ENCODE data around the gene AQP3. TPM values are rescaled to one million over a fixed set of nuclear protein-coding genes. Genes with fewer than 3 reads are reported as not detected.

AQP3 gene
- total and polyA plus RNA-seq, 2 experiments from 2014 or later: 0.29 TPM; not detected in 1

DNA sequence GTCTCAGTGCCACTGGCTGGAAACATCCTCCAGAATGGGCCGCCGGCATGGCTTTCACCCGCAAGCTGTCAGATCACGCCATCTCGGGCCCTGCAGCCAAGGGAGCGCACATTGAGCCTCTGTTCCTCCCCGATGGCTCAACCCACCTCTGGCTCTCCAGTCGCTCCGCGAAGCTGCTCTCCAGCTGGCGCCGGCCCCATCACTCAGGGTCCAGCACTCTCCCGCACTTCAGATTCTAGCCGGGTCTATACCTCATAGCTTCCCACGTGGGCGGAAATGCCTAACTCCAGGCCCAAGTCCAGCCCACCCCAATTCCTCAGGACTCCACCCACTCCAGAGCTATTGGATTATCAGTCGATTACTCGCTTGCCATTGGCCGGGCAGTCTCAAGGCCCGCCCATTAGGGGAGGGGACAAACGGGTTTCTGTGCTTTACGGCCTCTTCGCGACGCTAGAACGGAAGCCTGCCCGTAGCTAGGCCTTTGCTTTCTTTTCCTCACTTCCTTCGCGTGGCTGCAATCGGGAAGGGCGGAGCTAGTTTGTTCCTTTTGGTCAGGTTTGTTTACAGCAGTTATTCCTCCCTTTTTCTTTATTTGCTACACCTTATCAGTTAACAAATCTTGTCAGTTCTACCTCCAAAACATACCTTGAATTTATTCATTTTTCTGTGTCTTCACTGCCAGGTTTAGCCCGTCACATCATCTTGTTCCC is 26.4 kb upstream of the AQP3 start, which contains the start of gene NOL6:
Gene NOL6 (minus strand): TSS at position 282 of the 710 bp plus-strand sequence. CDS start 82 bp downstream, at position 200.
- H3K79me2 ChIP-seq (ENCODE audit: insufficient read depth): peaks cover 38% of the 10 kb centered on the region
- peak within 1 kb of the TSS; percentile 94 for H3K4me3 ChIP-seq
- 0 to 1% methylated on average over 31 to 32 of the region's 32 CpGs for WGBS, 2 experiments (ENCODE audit: low coverage in 1 of 2, low lambda C conversion rate in 2 of 2, missing lambda C conversion rate in 2 of 2)
- TF ChIP-seq EZH2 (IDR thresholded peaks at IDR 0.05; ENCODE audit: insufficient read depth, poor library complexity, severe bottlenecking) (no peak), EZH2phosphoT487 (IDR thresholded peaks at IDR 0.05; ENCODE audit: insufficient read depth, low read depth) (no peak)
- no peaks in the 10 kb centered on the region for H4K20me1 ChIP-seq (ENCODE audit: insufficient read depth)
- H3K4me2 ChIP-seq (ENCODE audit: unreplicated experiment): peak within 1 kb of the TSS; percentile 96
- peak within 1 kb of the TSS; percentile 84 for H2AFZ ChIP-seq
- H3K9me3 ChIP-seq (ENCODE audit: low read depth): no peaks in the 10 kb centered on the region
- peak within 1 kb of the TSS; percentile 91 for H3K9ac ChIP-seq
- H3K4me1 ChIP-seq (ENCODE audit: insufficient read depth): peaks cover 18% of the 10 kb centered on the region; the same call in 1 of the 2 replicates
- H3F3A ChIP-seq (ENCODE audit: insufficient read depth): no peaks in the 10 kb centered on the region
- H3K27ac ChIP-seq: peak within 1 kb of the TSS; percentile 74
- H3K9me2 ChIP-seq (ENCODE audit: insufficient read depth): no peaks in the 10 kb centered on the region
- H3K36me3 ChIP-seq (ENCODE audit: low read depth): peaks cover 7% of the 10 kb centered on the region; the same call in 1 of the 2 replicates
- in situ Hi-C loops (cut with MboI): loop anchor here (25.0 kb wide), 1 partner anchor 386 kb away; the partner anchor contains the start of gene SMU1
- H3K27me3 ChIP-seq (replicated peaks; ENCODE audit: insufficient read depth): no peaks in the 10 kb centered on the region
- DNase-seq: peak; percentile 100

DNA sequence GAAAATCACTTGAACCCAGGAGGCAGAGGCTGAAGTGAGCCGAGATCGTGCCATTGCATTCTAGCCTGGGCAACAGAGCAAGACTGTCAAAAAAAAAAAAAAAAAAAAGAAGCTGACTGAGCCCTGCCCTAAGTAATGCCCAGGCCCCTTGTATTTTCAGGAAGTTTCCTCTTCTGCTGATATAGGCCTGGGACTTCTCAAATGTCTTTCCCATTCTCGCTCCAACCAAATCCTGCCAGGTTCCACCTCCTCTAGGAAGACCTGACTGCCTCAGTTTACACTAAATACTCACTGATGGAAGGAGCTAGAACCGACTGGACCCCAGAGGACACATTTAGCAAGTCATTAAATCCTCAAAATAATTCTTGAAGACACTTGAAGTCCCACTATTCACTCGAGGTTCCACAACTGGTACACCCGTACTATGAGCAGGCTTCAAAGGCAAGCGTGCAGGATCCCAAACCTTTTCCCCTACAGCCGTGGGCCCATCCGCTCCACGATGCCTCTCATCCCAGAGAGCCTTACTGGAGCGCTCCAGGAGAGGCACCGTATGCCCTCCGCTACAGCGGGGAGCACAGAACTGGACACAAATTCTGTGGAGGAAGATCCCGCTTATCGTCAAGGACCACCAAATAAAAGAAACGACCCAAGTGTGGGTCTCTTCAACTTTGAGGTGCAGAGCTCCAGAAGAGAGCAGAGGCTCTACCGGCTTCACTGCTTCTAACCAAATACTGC is 25.7 kb upstream of the AQP3 start:
- Histone ChIP-seq H3K79me2 (ENCODE audit: insufficient read depth) (peaks cover 38% of the 10 kb centered on the region), H3K4me2 (ENCODE audit: unreplicated experiment) (peak overlapping the region; percentile 96), H3K27me3 (replicated peaks; ENCODE audit: insufficient read depth) (no peaks in the 10 kb centered on the region), H3K36me3 (ENCODE audit: low read depth) (peaks cover 7% of the 10 kb centered on the region; the same call in 1 of the 2 replicates), H3K27ac (peak overlapping the region; percentile 25; the same call in 1 of the 2 replicates), H2AFZ (peak overlapping the region; percentile 84), H3K9me2 (ENCODE audit: insufficient read depth) (no peaks in the 10 kb centered on the region), H3K9ac (peak overlapping the region; percentile 91), H3K9me3 (ENCODE audit: low read depth) (no peaks in the 10 kb centered on the region), H3F3A (ENCODE audit: insufficient read depth) (no peaks in the 10 kb centered on the region), H3K4me3 (peak overlapping the region; percentile 94), H3K4me1 (ENCODE audit: insufficient read depth) (peaks cover 18% of the 10 kb centered on the region; the same call in 1 of the 2 replicates), H4K20me1 (ENCODE audit: insufficient read depth) (no peaks in the 10 kb centered on the region)
- 8 to 9% methylated on average over 18 of the region's 18 CpGs for WGBS, 2 experiments (ENCODE audit: low coverage in 1 of 2, low lambda C conversion rate in 2 of 2, missing lambda C conversion rate in 2 of 2)
- in situ Hi-C loops (cut with MboI): loop anchor here (25.0 kb wide), 1 partner anchor 386 kb away; the partner anchor contains the start of gene SMU1
- DNase-seq: peak; percentile 37
- TF ChIP-seq EZH2phosphoT487 (IDR thresholded peaks at IDR 0.05; ENCODE audit: insufficient read depth, low read depth) (no peak), EZH2 (IDR thresholded peaks at IDR 0.05; ENCODE audit: insufficient read depth, poor library complexity, severe bottlenecking) (no peak)

DNA sequence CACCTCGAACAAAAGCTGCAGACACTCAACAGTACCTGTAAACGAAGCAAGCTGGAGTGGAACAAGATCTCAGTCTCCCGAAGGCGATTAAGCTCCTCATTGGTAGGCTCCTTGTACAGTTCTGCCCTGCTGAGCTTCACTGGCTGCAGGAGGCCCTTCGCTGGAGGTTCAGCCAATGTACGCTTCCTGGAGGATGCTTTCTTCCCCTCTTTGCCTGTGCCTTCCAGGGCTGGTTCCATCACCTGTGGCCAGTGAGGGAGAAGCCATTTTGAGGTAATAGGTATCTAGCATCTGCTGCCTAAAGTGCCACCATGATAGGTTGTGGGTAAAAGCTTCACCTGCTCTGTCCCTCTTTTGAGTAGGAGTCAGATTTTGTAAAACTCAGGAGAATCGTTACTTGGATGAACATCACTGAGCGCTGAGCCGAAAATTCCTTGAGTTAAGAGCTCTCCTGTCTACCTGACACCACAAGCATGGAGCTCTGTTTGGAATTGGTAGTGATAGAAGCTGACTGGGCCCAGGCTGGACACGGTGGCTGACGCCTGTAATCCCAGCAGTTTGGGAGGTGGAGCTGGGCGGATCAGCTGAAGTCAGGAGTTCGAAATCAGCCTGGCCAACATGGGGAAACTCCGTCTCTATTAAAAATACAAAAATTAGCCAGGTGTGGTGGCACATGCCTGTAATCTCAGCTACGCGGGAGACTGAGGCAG is 24.9 kb upstream of the AQP3 start:
- 85% methylated on average over 16 of the region's 16 CpGs for WGBS, 2 experiments (ENCODE audit: low coverage in 1 of 2, low lambda C conversion rate in 2 of 2, missing lambda C conversion rate in 2 of 2)
- in situ Hi-C loops (cut with MboI): loop anchor here (25.0 kb wide), 1 partner anchor 385 kb away; the partner anchor contains the start of gene SMU1
- no peak overlapping the region for H3K27ac ChIP-seq

More for the DNA sequence above, 24.9 kb upstream of the AQP3 start:
- peak overlapping the region; percentile 94 for H3K4me3 ChIP-seq
- H3K4me2 ChIP-seq (ENCODE audit: unreplicated experiment): peak overlapping the region; percentile 96
- no peak for TF ChIP-seq EZH2 (IDR thresholded peaks at IDR 0.05; ENCODE audit: insufficient read depth, poor library complexity, severe bottlenecking)
- no peak for TF ChIP-seq EZH2phosphoT487 (IDR thresholded peaks at IDR 0.05; ENCODE audit: insufficient read depth, low read depth)
- H2AFZ ChIP-seq: no peak overlapping the region
- H3F3A ChIP-seq (ENCODE audit: insufficient read depth): no peaks in the 10 kb centered on the region
- peaks cover 11% of the 10 kb centered on the region; the same call in 1 of the 2 replicates for H3K36me3 ChIP-seq (ENCODE audit: low read depth)
- H4K20me1 ChIP-seq (ENCODE audit: insufficient read depth): no peaks in the 10 kb centered on the region
- no peaks in the 10 kb centered on the region for H3K9me3 ChIP-seq (ENCODE audit: low read depth)
- no peak for DNase-seq
- peaks cover 38% of the 10 kb centered on the region for H3K79me2 ChIP-seq (ENCODE audit: insufficient read depth)
- H3K4me1 ChIP-seq (ENCODE audit: insufficient read depth): peaks cover 18% of the 10 kb centered on the region; the same call in 1 of the 2 replicates
- H3K27me3 ChIP-seq (replicated peaks; ENCODE audit: insufficient read depth): no peaks in the 10 kb centered on the region
- H3K9me2 ChIP-seq (ENCODE audit: insufficient read depth): no peaks in the 10 kb centered on the region
- peak overlapping the region; percentile 91 for H3K9ac ChIP-seq

Measured in GM23248 (cell line).